Stimulated activated naive CD4-positive, alpha-beta T cell (primary cell): ENCODE data around the gene LDAF1.
"Not testable (repeated sequence)": the region's sequence is repeated elsewhere in the genome, so short reads cannot be mapped to it uniquely, and the experiment has no call there.

Source experiments
- DNase-seq, 6 experiments: peaks; one replicate each; lab custom pipeline; 2025; lab: John Stamatoyannopoulos, UW

The LDAF1 gene

DNA sequence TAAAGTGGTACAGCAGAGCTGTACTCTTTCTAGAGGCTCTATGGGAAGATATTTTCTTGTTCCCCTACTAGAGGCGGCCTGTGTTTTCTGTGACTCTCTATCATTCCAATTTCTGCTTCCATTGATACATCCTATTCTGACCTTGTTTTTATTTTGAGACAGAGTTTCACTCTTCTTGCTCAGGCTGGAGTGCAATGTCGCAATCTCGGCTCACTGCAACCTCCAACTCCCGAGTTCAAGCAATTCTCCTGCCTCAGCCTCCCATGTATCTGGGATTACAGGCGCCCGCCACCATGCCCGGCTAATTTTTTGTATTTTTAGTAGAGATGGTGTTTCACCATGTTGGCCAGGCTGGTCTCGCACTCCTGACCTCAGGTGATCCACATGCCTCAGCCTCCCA lies 36.9 kb downstream of the LDAF1 start:
- DNase-seq, result not testable (repeated sequence)

- DNase-seq, result no peak
Measured at GRCh38 chr16:21197112-21197511, 38.6 kb downstream of the LDAF1 start.

- DNase-seq, result no peak
Measured at GRCh38 chr16:21197621-21198020, 39.1 kb downstream of the LDAF1 start.

- DNase-seq, result no peak
Measured at GRCh38 chr16:21199607-21200218, 41.2 kb downstream of the LDAF1 start.

GRCh38 chr16:21203155-21203797 lies 44.8 kb downstream of the LDAF1 start:
- DNase-seq, result no peak

GRCh38 chr16:21205303-21205702 lies 46.8 kb downstream of the LDAF1 start:
- DNase-seq, result no peak

DNA sequence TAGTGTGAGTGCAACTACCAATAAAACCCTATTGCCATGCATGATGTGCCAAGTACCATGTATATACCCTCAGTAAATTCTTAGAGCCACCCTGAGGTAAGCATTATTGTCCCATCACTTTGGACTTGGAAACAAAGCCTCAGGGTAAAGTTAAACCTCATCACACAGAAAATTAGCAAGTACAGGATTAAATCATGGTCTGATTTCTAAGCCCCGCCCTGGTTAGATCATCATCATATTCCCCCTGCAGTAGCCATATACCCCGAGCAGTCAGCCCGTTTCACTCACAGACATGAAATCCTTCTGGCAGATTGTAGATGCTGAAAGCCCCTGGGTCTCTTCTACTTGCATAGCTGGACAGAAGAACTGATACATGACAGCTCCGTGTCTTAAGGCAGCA lies 48.1 kb downstream of the LDAF1 start:
- DNase-seq, result no peak

- no peak for DNase-seq
Measured at GRCh38 chr16:21208446-21209230, 50.2 kb downstream of the LDAF1 start.

GRCh38 chr16:21211486-21211885 lies 53.0 kb downstream of the LDAF1 start, which contains the start of gene ZP2:
Gene ZP2, minus strand, starts transcription at chr16:21211574. Its CDS starts 27 bp downstream, at chr16:21211547.
- DNase-seq, result no peak

DNA sequence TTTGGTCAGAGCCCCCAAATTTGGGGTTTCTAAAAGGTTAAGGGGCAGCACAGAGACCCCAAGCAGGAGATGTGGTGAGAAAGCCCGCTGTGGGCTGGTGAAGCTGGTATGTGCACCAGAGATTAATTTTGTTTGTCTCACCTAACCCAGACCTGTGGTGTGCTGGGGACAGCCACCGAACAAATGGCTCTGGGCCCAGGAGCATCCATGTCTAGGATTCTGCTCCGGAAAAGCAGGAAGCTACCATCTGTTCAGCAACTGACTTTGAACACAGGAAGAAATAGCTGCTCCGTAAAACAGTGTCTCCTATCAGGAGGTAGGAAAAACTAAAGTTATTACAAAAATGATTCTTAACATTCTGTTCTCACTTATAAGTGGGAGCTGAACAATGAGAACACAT lies 55.6 kb downstream of the LDAF1 start:
- no peak for DNase-seq

DNA sequence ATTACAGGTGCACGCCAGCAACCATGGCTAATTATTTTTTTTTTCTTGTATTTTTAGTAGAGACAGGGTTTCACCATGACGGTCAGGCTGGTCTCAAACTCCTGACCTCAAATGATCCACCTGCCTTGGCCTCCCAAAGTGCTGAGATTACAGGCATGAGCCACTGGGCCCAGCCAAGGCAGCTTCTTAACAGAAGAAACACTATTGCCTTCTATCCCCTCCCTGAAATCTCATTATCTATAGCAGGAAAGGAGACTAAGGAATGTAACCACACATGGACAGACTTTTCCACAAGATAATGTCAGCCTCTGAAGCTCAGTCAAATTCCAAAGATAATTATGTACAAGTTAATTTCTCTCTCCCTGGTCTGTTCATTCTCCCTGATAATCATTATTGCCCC lies 58.6 kb downstream of the LDAF1 start:
- DNase-seq, result no peak

DNA sequence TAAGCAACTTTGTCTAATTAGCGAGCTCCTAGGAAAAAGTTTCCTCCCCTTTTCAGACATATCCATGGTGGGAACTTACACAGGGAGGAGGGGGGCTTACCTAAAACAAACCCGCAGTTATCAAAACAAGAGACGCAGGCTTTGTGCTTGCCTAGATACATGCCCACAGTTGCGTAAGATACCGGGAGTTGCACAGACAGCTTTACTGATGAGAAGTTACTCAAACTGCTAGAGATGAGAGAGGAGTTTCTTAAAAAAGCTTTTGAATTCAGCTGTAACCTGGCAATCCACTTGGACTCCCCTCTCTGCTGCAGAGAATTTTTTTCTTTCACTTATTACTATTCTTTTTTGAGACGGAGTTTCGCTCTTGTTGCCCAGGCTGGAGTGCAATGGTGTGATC lies 59.7 kb downstream of the LDAF1 start:
- DNase-seq, result no peak

DNA sequence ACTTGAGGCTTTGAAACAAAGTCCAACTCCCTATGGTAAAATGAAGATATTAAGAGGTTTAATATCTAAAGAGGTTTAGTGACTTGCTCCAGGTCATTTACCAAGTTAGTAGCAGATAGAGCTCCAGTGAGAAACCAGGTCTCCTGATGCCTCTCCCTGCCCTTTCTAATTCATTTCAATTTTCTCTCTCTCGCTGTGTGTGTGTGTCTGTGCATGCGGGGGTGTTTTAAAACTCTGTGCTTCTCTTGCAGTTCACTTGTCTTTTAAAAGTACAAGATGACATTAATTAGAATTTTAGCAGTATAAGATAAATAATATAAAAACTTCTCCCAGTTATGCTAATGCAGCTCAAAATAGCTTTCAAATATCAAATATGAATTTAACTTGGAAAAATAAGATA lies 61.1 kb downstream of the LDAF1 start:
- no peak for DNase-seq

DNA sequence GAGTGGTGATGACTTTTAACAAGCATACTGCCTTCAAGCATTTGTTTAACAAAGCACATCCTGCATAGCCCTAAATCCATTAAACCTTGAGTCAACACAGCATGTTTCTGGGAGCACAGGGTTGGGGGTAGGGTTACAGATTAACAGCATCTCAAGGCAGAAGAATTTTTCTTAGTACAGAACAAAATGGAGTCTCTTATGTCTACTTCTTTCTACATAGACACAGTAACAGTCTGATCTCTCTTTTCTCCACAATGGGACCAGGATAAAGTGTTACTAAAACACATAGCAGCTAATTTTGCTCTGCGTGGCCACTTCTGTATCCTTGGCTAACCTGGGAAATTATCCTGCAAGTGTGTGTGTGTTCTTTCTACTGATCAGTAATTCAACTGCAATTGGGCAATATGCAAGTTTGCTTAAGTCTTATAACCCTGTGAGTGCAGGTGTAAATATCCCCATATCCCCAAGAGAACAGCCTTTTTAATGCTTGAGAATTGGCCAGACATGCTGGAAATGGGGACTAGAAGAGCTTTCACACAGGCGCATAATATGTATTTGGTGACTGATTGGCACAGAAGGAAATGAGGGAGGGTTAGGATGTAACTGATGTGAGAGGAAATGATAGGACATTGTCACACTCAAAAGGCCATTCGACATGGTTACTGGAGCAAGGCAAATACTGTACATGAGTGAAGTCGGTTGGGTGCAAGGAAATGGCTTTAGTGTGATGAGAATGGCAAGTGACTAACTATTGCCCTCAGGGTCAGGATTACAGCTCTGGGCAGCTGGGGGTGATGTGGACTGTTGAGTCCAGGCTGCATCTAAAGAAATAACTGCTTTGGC lies 64.2 kb downstream of the LDAF1 start:
- no peak for DNase-seq

DNA sequence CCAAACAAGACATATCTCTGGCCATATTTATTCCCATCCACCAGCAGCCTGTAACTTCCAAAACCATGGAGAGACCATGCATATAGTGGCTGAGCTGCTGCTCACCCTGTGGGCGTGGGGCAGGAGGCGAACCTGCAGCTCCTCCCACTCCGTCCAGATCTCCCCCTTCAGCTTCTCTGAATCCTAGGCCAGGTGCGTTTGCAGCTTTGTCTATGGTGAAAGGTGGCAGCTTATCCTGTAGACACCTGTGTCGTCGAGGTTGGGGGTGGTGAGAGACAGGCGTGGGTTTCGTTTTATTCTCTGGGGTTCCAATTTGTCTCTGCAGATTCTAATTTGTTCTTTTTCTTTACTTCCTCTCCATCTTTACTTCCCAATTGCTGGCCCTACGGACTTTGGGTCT lies 65.3 kb downstream of the LDAF1 start:
- DNase-seq, result no peak

GRCh38 chr16:21224800-21225199 lies 66.3 kb downstream of the LDAF1 start:
- no peak for DNase-seq

GRCh38 chr16:21226749-21227148 lies 68.3 kb downstream of the LDAF1 start:
- no peak for DNase-seq

DNA sequence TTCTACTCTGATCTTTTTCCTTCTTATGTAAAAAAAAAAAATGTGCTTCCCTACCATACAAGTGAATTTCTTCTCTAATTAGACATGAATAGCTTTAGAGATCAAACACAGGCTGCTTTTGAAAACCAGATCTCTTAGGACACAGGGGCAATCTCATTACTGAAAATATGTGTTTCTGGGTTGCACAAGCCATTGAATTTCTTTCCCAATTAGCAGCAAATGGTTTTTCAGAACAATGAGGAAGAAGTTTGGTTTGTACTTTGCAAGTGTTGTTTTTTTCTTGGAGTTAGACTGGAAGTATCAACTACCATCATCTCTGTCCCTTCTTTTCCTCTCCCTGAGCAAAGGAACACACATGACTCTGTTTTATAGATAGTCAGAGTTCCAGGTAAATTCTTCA lies 69.4 kb downstream of the LDAF1 start:
- no peak for DNase-seq

DNA sequence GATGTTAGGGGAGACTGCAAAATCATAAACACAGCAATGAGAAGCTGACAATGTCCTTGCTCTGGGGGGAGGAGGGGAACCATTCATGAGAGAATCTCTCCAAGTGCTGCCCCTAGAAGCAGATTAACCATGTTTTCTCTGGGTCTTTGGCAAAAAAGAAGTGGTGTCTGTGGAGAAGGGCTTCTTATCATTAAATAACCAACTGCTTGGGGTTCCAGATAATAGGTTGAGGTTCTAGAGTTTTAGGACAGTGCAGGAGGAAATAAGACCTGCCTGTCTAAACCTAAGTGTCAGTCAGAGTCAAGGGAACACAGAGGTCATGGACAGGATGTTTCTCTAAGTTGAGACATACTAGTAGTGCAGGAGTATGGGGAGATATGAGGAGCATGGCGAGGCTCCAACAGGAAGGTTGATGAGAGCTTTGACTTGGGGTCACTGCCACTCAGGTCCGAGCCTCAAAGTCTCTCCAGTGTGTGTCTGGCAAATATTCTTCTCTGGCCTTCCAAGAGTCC lies 69.9 kb downstream of the LDAF1 start:
- DNase-seq, result no peak
